ENCODE measurements around the gene FBLN2.

Gene FBLN2

DNA sequence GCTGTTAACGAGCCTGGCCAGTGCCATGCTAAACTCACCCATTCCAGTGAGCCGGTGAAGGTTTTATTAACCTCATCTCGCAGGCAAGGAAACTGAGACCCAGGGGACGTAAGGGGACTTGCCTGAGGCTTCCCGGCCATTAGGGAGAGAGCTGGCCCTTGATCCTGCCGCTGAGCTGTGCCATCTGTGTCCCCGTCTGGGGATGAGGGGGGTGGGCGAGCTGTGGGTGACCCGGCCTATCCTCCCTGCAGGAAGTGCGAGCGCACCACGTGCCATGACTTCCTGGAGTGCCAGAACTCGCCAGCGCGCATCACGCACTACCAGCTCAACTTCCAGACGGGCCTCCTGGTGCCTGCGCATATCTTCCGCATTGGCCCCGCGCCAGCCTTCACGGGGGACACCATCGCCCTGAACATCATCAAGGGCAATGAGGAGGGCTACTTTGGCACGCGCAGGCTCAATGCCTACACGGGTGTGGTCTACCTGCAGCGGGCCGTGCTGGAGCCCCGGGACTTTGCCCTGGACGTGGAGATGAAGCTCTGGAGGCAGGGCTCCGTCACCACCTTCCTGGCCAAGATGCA, 88.5 kb downstream of the FBLN2 start:
- H3K4me3 ChIP-seq (ENCODE audit: low read depth, low read length): no peak overlapping the region
- no peak for TF ChIP-seq POLR2A (IDR thresholded peaks at IDR 0.05; ENCODE audit: extremely low read depth, insufficient read length)
- TF ChIP-seq, protein P1, sequence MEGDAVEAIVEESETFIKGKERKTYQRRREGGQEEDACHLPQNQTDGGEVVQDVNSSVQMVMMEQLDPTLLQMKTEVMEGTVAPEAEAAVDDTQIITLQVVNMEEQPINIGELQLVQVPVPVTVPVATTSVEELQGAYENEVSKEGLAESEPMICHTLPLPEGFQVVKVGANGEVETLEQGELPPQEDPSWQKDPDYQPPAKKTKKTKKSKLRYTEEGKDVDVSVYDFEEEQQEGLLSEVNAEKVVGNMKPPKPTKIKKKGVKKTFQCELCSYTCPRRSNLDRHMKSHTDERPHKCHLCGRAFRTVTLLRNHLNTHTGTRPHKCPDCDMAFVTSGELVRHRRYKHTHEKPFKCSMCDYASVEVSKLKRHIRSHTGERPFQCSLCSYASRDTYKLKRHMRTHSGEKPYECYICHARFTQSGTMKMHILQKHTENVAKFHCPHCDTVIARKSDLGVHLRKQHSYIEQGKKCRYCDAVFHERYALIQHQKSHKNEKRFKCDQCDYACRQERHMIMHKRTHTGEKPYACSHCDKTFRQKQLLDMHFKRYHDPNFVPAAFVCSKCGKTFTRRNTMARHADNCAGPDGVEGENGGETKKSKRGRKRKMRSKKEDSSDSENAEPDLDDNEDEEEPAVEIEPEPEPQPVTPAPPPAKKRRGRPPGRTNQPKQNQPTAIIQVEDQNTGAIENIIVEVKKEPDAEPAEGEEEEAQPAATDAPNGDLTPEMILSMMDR (IDR thresholded peaks at IDR 0.05; ENCODE audit: low read depth, low read length): no peak
- DNase-seq (ENCODE audit: low read depth): no peak

DNA sequence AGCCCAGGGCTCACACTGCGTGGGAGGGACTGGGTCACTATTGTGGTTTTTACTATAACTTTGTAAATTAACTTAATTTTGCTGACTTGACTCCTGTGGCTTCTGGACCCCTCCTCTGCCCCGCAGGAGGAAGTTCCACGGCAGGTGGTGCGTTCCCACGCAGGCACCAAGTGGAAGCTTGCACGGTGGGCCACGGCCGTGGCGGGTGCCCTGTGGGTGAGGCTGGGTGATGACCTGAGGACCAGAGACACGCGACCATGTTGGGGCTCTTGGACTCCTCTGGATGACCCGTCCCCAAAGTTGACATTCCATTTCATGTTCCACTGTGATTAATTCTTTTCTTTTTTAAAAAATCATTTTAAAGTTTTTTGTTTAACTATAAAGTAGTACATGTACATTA, 89.0 kb downstream of the FBLN2 start:
- H3K4me3 ChIP-seq (ENCODE audit: low read depth, low read length): no peak overlapping the region
- TF ChIP-seq, protein P2, sequence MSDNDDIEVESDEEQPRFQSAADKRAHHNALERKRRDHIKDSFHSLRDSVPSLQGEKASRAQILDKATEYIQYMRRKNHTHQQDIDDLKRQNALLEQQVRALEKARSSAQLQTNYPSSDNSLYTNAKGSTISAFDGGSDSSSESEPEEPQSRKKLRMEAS (IDR thresholded peaks at IDR 0.05; ENCODE audit: low read depth, low read length): no peak
- TF ChIP-seq MYC (IDR thresholded peaks at IDR 0.05; ENCODE audit: low read depth, low read length): no peak
- no peak for TF ChIP-seq POLR2A (IDR thresholded peaks at IDR 0.05; ENCODE audit: extremely low read depth, insufficient read length)
- TF ChIP-seq, protein P1 (IDR thresholded peaks at IDR 0.05; ENCODE audit: low read depth, low read length): no peak
- no peak for DNase-seq (ENCODE audit: low read depth)

DNA sequence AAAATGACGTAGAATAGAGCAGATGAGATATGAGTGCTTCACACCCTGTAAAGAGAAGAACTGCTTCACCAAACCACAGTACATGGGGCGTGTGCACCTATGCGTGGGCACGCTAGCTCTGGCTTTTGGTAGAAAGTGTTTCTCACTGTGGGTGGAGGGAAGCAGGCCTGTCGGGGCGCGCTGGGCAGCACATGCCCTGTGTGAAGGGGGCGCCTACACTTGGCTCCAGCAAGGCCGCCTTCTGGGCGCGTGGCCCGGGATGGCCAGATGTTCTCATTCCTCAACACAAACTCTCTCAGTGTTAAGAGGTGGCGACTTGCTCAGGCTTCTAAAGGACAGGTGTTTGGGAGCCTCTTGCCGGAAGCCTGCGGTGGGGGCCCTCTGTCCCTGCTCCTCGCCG, 90.0 kb downstream of the FBLN2 start:
- TF ChIP-seq, protein P2 (IDR thresholded peaks at IDR 0.05; ENCODE audit: low read depth, low read length): no peak
- no peak for TF ChIP-seq MYC (IDR thresholded peaks at IDR 0.05; ENCODE audit: low read depth, low read length)
- TF ChIP-seq, protein P1 (IDR thresholded peaks at IDR 0.05; ENCODE audit: low read depth, low read length): no peak
- no peak for TF ChIP-seq POLR2A (IDR thresholded peaks at IDR 0.05; ENCODE audit: extremely low read depth, insufficient read length)

DNA sequence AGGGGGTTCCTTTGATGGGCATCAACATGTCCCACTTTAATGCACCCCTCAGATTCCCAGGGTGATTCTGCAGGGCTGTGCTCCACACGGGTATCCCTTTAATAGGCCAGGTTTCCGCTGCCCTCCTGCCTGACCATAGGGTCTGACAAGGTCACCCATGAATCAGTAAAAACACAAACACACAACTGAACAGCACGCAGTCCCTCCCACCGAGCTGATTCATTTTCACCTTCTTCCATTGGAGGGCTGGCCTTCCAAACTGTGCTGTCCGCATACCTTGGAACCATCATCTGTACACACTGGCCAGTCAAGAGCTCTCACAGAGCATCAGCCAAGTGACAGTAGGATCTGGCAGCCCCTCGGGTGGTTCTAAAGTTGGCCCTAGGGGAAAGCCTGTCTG, 93.7 kb downstream of the FBLN2 start:
- H3K4me3 ChIP-seq (ENCODE audit: low read depth, low read length): no peak overlapping the region
- TF ChIP-seq, protein P2 (IDR thresholded peaks at IDR 0.05; ENCODE audit: low read depth, low read length): no peak
- no peak for TF ChIP-seq MYC (IDR thresholded peaks at IDR 0.05; ENCODE audit: low read depth, low read length)
- TF ChIP-seq, protein P1 (IDR thresholded peaks at IDR 0.05; ENCODE audit: low read depth, low read length): no peak
- no peak for TF ChIP-seq POLR2A (IDR thresholded peaks at IDR 0.05; ENCODE audit: extremely low read depth, insufficient read length)
- no peak for DNase-seq (ENCODE audit: low read depth)

More for the DNA sequence above, 90.0 kb downstream of the FBLN2 start:
- no peak for DNase-seq (ENCODE audit: low read depth)
- H3K4me3 ChIP-seq (ENCODE audit: low read depth, low read length): no peak overlapping the region

DNA sequence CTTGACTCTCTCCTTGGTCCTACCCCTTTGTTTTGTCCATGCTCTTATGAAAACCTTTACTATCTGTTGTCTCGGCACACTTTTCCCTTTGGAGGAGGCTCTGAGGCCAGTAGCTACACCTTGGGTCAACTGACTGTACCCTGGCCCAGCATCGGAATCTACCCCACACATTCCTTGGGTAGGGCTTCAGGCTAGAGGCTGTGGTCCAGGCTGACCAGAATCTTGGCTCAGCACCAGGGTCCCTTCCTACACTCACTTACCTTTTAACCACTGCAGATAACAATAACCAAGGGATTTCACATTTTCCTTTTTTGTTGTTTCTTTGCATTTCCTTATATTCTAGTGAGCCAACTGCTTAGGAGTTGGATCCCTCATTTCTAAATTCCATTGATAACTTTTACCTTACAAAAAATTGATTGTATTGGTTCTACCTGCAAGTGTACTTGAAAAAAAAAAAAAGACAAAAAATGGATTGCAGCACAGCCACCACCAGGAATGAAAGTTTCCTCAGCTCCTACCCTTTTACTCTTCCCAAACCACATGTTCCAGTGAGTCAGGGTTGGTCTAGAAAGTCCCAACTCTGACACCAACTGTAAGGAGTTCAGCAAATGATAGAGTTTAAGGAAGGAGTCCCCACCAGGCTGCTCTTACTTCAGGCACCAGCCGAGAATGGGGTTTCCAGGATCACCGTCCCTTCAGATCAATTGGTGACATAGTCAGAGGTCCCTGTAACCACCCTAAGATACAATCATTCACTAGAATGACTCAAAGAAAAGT, 95.6 kb downstream of the FBLN2 start:
- TF ChIP-seq, protein P1 (IDR thresholded peaks at IDR 0.05; ENCODE audit: low read depth, low read length): no peak
- TF ChIP-seq MYC (IDR thresholded peaks at IDR 0.05; ENCODE audit: low read depth, low read length): no peak
- no peak overlapping the region for H3K4me3 ChIP-seq (ENCODE audit: low read depth, low read length)
- DNase-seq (ENCODE audit: low read depth): no peak
